Activated B cell treated with CpG ODN at 0.5 μM for 24 hours (primary cell): ENCODE data around the gene DLX1. TPM values are rescaled to one million over a fixed set of nuclear protein-coding genes. Genes with fewer than 3 reads are reported as not detected.

Experiments used
- ATAC-seq: fragments of 200-7000 bp; cut with Tn5 transposase; one replicate; pipeline ENCODE4 v1.10.0; 2021; ENCODE audit warnings: low read depth, mild to moderate bottlenecking, moderate library complexity
- CTCF ChIA-PET: fragments of 350-600 bp; sonication (Branson Sonifier 250); formaldehyde crosslinking; loops from one replicate; lab custom pipeline; 2021; ENCODE audit warnings: antibody characterized with exemption; lab: Charles Lee
- POLR2A ChIA-PET: fragments of 350-600 bp; sonication (Branson Sonifier 250); formaldehyde crosslinking; loops from one replicate; lab custom pipeline; 2021; ENCODE audit warnings: antibody characterized with exemption; lab: Charles Lee
- DNase-seq: peaks from one replicate; pipeline ENCODE4 v3.0.0; 2022
- H3K27ac Mint-ChIP-seq: one replicate; pipeline ENCODE4 v1.8.0; 2020; ENCODE audit warnings: mixed read lengths
- H3K27me3 Mint-ChIP-seq: one replicate; pipeline ENCODE4 v1.8.0; 2021; ENCODE audit warnings: mixed read lengths
- H3K36me3 Mint-ChIP-seq: one replicate; pipeline ENCODE4 v1.8.0; 2021; ENCODE audit warnings: low read depth, mixed read lengths
- H3K4me1 Mint-ChIP-seq: one replicate; pipeline ENCODE4 v1.8.0; 2021; ENCODE audit warnings: mixed read lengths
- H3K4me3 Mint-ChIP-seq: one replicate; pipeline ENCODE4 v1.8.0; 2020; ENCODE audit warnings: mild to moderate bottlenecking, mixed read lengths
- H3K9me3 Mint-ChIP-seq: one replicate; pipeline ENCODE4 v1.8.0; 2020; ENCODE audit warnings: mixed read lengths
- CTCF ChIP-seq: fragments of 200-600 bp; IDR thresholded peaks from one replicate; pipeline ENCODE4 v1.8.0; 2022; ENCODE audit warnings: antibody characterized with exemption, mild to moderate bottlenecking
- intact Hi-C: fragments of 100-400 bp; cut with micrococcal nuclease; formaldehyde crosslinking; loops from one replicate; pipeline ENCODE4 v1.15.1; 2024
- total RNA-seq: library from RNA; stranded (reverse); gene quantifications from 2 replicates; pipeline ENCODE4 v1.2.3, GENCODE V29; 2022

DLX1 gene
- total RNA-seq, 1 donor from 2014 or later = not detected

- POLR2A ChIA-PET = interaction anchor here (0.7 kb wide), 1 partner anchor 214 kb away, joined by 4 read pairs; no protein-coding TSS in a partner anchor
These were observed 22.6 kb downstream of the DLX1 start for GRCh38 chr2:172107690-172108586.

GRCh38 chr2:172108587-172108930 lies 23.3 kb downstream of the DLX1 start:
- intact Hi-C loops = loop anchor here (5.0 kb wide), 1 partner anchor 36 kb away; no protein-coding TSS in a partner anchor
- Mint-ChIP-seq H3K4me3 (no peak overlapping the region), H3K27ac (no peak overlapping the region), H3K27me3 (peaks cover 55% of the 10 kb centered on the region), H3K4me1 (peaks cover 8% of the 10 kb centered on the region), H3K9me3 (no peaks in the 10 kb centered on the region), H3K36me3 (peaks cover 2% of the 10 kb centered on the region)
- POLR2A ChIA-PET = interaction anchor here (0.6 kb wide), 1 partner anchor 11 kb away, joined by 3 read pairs; no protein-coding TSS in a partner anchor
- DNase-seq (no peak), ATAC-seq (no peak)
- no peak for TF ChIP-seq CTCF
- CTCF ChIA-PET = no interaction called here

More at GRCh38 chr2:172107690-172108586, 22.6 kb downstream of the DLX1 start:
- CTCF ChIA-PET = interaction anchor here (1.1 kb wide), 1 partner anchor 534 kb away, joined by 4 read pairs; no protein-coding TSS in a partner anchor
- no peak for ATAC-seq
- Mint-ChIP-seq H3K4me3 (no peak overlapping the region), H3K4me1 (peaks cover 14% of the 10 kb centered on the region), H3K27me3 (peaks cover 56% of the 10 kb centered on the region), H3K27ac (no peak overlapping the region), H3K36me3 (peaks cover 2% of the 10 kb centered on the region), H3K9me3 (no peaks in the 10 kb centered on the region)
- no peak for TF ChIP-seq CTCF
- no peak for DNase-seq
- intact Hi-C loops = loop anchor here (5.0 kb wide), 1 partner anchor 36 kb away; no protein-coding TSS in a partner anchor

- intact Hi-C loops = loop anchor here (5.0 kb wide), 1 partner anchor 37 kb away; no protein-coding TSS in a partner anchor
- Mint-ChIP-seq H3K27me3 (peaks cover 53% of the 10 kb centered on the region), H3K4me1 (peaks cover 4% of the 10 kb centered on the region), H3K36me3 (no peaks in the 10 kb centered on the region), H3K27ac (no peak overlapping the region), H3K9me3 (no peaks in the 10 kb centered on the region), H3K4me3 (no peak overlapping the region)
- POLR2A ChIA-PET = interaction anchor here (0.6 kb wide), 1 partner anchor 12 kb away, joined by 3 read pairs; no protein-coding TSS in a partner anchor
- TF ChIP-seq CTCF = no peak
- no peak for ATAC-seq
- no peak for DNase-seq
- CTCF ChIA-PET = no interaction called here
These were observed 24.1 kb downstream of the DLX1 start for GRCh38 chr2:172109256-172109987.

- ChIA-PET POLR2A (no interaction called here), CTCF (no interaction called here)
- Mint-ChIP-seq H3K27me3 (peaks cover 55% of the 10 kb centered on the region), H3K4me3 (no peak overlapping the region), H3K4me1 (peaks cover 4% of the 10 kb centered on the region), H3K9me3 (no peaks in the 10 kb centered on the region), H3K36me3 (no peaks in the 10 kb centered on the region), H3K27ac (no peak overlapping the region)
- no peak for ATAC-seq
- intact Hi-C loops = loop anchor here (5.0 kb wide), 1 partner anchor 38 kb away; no protein-coding TSS in a partner anchor
- TF ChIP-seq CTCF = no peak
- no peak for DNase-seq
These were observed 24.9 kb downstream of the DLX1 start for GRCh38 chr2:172109988-172110811.
